Ishikawa (cell line): Measurements from ENCODE around the gene FEM1B.

Source experiments
- CREB1 ChIP-seq: IDR thresholded peaks from 2 replicates; pipeline ENCODE4 v1.6.1; 2012; ENCODE audit warnings: low read depth
- MAX ChIP-seq: IDR thresholded peaks from 2 replicates; pipeline ENCODE4 v1.6.1; 2012
- TF ChIP-seq, protein P1 (sequence below): IDR thresholded peaks from 2 replicates; pipeline ENCODE4 v1.6.1; 2012; ENCODE audit warnings: low read depth, mild to moderate bottlenecking

DNA sequence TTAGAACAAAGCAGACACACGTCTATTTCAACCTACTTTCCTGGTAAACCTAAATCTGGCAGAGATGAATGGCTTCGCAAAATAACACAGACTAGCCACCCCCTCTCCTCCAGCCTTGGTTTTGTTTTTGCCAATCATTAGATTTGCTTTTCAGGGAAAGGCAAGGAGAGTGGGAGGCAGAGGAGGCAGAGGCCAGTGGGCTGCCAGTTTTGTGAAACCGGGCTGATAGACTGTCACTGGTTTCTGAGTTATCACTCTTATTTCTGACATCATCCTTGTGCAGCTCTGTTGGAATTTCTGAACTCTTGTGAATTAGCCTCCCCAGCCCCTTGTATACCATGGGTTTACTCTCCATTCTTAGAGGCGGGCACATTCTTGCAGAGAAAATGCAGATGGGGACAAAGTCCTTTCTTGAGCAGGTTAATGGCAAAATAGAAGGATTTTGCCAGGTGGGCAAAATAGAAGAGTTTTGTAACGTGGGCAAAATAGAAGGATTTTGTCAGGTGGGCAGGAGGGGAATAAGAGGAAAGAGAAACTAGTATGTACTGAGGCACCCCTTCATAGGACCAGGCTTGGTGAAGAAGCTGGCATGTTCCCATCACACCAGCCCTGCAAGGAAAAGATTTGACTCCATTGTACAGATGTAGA, 3.2 kb upstream of the FEM1B start:
- TF ChIP-seq, protein P1, sequence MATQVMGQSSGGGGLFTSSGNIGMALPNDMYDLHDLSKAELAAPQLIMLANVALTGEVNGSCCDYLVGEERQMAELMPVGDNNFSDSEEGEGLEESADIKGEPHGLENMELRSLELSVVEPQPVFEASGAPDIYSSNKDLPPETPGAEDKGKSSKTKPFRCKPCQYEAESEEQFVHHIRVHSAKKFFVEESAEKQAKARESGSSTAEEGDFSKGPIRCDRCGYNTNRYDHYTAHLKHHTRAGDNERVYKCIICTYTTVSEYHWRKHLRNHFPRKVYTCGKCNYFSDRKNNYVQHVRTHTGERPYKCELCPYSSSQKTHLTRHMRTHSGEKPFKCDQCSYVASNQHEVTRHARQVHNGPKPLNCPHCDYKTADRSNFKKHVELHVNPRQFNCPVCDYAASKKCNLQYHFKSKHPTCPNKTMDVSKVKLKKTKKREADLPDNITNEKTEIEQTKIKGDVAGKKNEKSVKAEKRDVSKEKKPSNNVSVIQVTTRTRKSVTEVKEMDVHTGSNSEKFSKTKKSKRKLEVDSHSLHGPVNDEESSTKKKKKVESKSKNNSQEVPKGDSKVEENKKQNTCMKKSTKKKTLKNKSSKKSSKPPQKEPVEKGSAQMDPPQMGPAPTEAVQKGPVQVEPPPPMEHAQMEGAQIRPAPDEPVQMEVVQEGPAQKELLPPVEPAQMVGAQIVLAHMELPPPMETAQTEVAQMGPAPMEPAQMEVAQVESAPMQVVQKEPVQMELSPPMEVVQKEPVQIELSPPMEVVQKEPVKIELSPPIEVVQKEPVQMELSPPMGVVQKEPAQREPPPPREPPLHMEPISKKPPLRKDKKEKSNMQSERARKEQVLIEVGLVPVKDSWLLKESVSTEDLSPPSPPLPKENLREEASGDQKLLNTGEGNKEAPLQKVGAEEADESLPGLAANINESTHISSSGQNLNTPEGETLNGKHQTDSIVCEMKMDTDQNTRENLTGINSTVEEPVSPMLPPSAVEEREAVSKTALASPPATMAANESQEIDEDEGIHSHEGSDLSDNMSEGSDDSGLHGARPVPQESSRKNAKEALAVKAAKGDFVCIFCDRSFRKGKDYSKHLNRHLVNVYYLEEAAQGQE = no peak
- TF ChIP-seq CREB1 = no peak
- TF ChIP-seq MAX = no peak
